ENCODE data around the gene COLEC12. TPM values are rescaled to one million over a fixed set of nuclear protein-coding genes. Genes with fewer than 3 reads are reported as not detected.

Gene COLEC12
- total RNA-seq, 2 experiments from 2014 or later = not detected

- CTCF ChIA-PET = no interaction called here
- H3K27me3 Mint-ChIP-seq = peaks cover 9% of the 10 kb centered on the region
- DNase-seq = no peak
- TF ChIP-seq, protein P1, sequence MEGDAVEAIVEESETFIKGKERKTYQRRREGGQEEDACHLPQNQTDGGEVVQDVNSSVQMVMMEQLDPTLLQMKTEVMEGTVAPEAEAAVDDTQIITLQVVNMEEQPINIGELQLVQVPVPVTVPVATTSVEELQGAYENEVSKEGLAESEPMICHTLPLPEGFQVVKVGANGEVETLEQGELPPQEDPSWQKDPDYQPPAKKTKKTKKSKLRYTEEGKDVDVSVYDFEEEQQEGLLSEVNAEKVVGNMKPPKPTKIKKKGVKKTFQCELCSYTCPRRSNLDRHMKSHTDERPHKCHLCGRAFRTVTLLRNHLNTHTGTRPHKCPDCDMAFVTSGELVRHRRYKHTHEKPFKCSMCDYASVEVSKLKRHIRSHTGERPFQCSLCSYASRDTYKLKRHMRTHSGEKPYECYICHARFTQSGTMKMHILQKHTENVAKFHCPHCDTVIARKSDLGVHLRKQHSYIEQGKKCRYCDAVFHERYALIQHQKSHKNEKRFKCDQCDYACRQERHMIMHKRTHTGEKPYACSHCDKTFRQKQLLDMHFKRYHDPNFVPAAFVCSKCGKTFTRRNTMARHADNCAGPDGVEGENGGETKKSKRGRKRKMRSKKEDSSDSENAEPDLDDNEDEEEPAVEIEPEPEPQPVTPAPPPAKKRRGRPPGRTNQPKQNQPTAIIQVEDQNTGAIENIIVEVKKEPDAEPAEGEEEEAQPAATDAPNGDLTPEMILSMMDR (IDR thresholded peaks at IDR 0.05) = no peak
- Histone ChIP-seq H3K36me3 (ENCODE audit: insufficient read depth, low read length) (no peaks in the 10 kb centered on the region), H3K27ac (ENCODE audit: low read depth in 1 of 2, low read length in 2 of 2) (no peak overlapping the region), H3K27me3 (ENCODE audit: control insufficient read depth in 1 of 2, insufficient read depth in 2 of 2, low read length in 2 of 2) (no peaks in the 10 kb centered on the region), H3K9me3 (ENCODE audit: control insufficient read depth in 1 of 2, insufficient read depth in 1 of 2, low read length in 2 of 2) (no peaks in the 10 kb centered on the region), H3K4me3 (ENCODE audit: low read length) (no peak overlapping the region), H3K4me1 (ENCODE audit: insufficient read depth, low read length) (no peaks in the 10 kb centered on the region)
- no peak for ATAC-seq (ENCODE audit: poor library complexity)
- H3K4me3 Mint-ChIP-seq = no peak overlapping the region
- no peaks in the 10 kb centered on the region for H3K9me3 Mint-ChIP-seq
- POLR2A ChIA-PET = no interaction called here
- no peak overlapping the region for H3K27ac Mint-ChIP-seq
- intact Hi-C loops (cut with DNase I, micrococcal nuclease) = no loop called here
- H3K36me3 Mint-ChIP-seq (ENCODE audit: low read depth) = no peaks in the 10 kb centered on the region
- no peaks in the 10 kb centered on the region for H3K4me1 Mint-ChIP-seq (ENCODE audit: low read depth)
Measured at GRCh38 chr18:361100-361732, 139.3 kb downstream of the COLEC12 start.

- Histone ChIP-seq H3K27me3 (ENCODE audit: control insufficient read depth in 1 of 2, insufficient read depth in 2 of 2, low read length in 2 of 2) (no peaks in the 10 kb centered on the region), H3K27ac (ENCODE audit: low read depth in 1 of 2, low read length in 2 of 2) (no peak overlapping the region), H3K9me3 (ENCODE audit: control insufficient read depth in 1 of 2, insufficient read depth in 1 of 2, low read length in 2 of 2) (no peaks in the 10 kb centered on the region), H3K36me3 (ENCODE audit: insufficient read depth, low read length) (no peaks in the 10 kb centered on the region), H3K4me1 (ENCODE audit: insufficient read depth, low read length) (no peaks in the 10 kb centered on the region), H3K4me3 (ENCODE audit: low read length) (no peak overlapping the region)
- Mint-ChIP-seq H3K4me3 (no peak overlapping the region), H3K27me3 (peaks cover 9% of the 10 kb centered on the region), H3K4me1 (ENCODE audit: low read depth) (no peaks in the 10 kb centered on the region), H3K36me3 (ENCODE audit: low read depth) (no peaks in the 10 kb centered on the region), H3K27ac (no peak overlapping the region), H3K9me3 (no peaks in the 10 kb centered on the region)
- TF ChIP-seq, protein P1 (IDR thresholded peaks at IDR 0.05) = no peak
- ATAC-seq (ENCODE audit: poor library complexity) (no peak), DNase-seq (no peak)
- ChIA-PET CTCF (no interaction called here), POLR2A (no interaction called here)
- intact Hi-C loops (cut with DNase I, micrococcal nuclease) = no loop called here
Measured at GRCh38 chr18:360676-361075, 139.8 kb downstream of the COLEC12 start.

- Mint-ChIP-seq H3K27ac (no peak overlapping the region), H3K27me3 (peaks cover 22% of the 10 kb centered on the region), H3K4me3 (no peak overlapping the region), H3K9me3 (no peaks in the 10 kb centered on the region), H3K36me3 (ENCODE audit: low read depth) (no peaks in the 10 kb centered on the region), H3K4me1 (ENCODE audit: low read depth) (no peaks in the 10 kb centered on the region)
- H3K4me1 ChIP-seq (ENCODE audit: insufficient read depth, low read length) = no peaks in the 10 kb centered on the region
- ATAC-seq (ENCODE audit: poor library complexity) (no peak), DNase-seq (no peak)
- no peaks in the 10 kb centered on the region for H3K9me3 ChIP-seq (ENCODE audit: control insufficient read depth in 1 of 2, insufficient read depth in 1 of 2, low read length in 2 of 2)
- ChIA-PET CTCF (no interaction called here), POLR2A (no interaction called here)
- H3K27me3 ChIP-seq (ENCODE audit: control insufficient read depth in 1 of 2, insufficient read depth in 2 of 2, low read length in 2 of 2) = peaks cover 0 to 4% of the 10 kb centered on the region in 2 experiments
- TF ChIP-seq, protein P1 (IDR thresholded peaks at IDR 0.05) = no peak
- no peak overlapping the region for H3K27ac ChIP-seq (ENCODE audit: low read depth in 1 of 2, low read length in 2 of 2)
- intact Hi-C loops (cut with DNase I, micrococcal nuclease) = no loop called here
- no peak overlapping the region for H3K4me3 ChIP-seq (ENCODE audit: low read length)
- H3K36me3 ChIP-seq (ENCODE audit: insufficient read depth, low read length) = no peaks in the 10 kb centered on the region
Measured at GRCh38 chr18:356778-357177, 143.7 kb downstream of the COLEC12 start.

All from CD4-positive, alpha-beta T cell (primary cell).